GM12872 (cell line): ENCODE data around the gene CRYBG1.

Experiments used
- TF ChIP-seq, protein P1 (sequence below): IDR thresholded peaks from 3 replicates; pipeline ENCODE4 v1.5.1; 2011; ENCODE audit warnings: low read depth, mild to moderate bottlenecking, low read length, moderate library complexity; ENCODE audit not compliant: insufficient read depth

The CRYBG1 gene

DNA sequence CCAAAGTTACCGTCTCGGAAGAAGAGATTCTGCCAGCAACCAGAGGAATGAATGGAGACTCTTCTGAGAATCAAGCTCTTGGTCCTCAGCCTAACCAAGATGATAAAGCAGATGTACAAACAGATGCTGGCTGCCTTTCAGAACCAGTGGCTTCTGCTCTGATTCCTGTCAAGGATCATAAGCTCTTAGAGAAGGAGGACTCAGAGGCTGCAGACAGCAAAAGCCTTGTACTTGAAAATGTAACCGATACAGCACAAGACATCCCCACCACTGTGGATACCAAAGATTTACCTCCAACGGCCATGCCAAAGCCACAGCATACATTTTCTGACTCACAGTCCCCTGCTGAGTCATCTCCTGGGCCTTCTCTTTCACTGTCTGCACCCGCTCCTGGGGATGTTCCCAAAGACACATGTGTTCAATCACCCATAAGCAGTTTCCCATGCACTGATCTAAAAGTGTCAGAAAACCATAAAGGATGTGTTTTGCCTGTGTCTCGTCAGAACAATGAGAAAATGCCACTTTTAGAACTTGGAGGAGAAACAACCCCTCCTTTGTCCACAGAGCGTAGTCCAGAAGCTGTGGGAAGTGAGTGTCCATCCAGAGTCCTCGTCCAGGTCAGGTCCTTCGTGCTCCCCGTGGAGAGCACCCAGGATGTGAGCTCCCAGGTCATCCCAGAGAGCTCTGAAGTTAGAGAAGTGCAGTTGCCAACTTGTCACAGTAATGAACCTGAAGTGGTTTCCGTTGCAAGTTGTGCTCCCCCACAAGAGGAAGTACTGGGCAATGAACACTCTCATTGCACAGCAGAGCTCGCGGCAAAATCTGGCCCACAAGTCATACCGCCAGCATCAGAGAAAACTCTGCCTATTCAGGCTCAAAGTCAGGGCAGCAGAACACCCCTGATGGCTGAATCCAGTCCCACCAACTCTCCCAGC lies 159.2 kb downstream of the CRYBG1 start:
- TF ChIP-seq, protein P1, sequence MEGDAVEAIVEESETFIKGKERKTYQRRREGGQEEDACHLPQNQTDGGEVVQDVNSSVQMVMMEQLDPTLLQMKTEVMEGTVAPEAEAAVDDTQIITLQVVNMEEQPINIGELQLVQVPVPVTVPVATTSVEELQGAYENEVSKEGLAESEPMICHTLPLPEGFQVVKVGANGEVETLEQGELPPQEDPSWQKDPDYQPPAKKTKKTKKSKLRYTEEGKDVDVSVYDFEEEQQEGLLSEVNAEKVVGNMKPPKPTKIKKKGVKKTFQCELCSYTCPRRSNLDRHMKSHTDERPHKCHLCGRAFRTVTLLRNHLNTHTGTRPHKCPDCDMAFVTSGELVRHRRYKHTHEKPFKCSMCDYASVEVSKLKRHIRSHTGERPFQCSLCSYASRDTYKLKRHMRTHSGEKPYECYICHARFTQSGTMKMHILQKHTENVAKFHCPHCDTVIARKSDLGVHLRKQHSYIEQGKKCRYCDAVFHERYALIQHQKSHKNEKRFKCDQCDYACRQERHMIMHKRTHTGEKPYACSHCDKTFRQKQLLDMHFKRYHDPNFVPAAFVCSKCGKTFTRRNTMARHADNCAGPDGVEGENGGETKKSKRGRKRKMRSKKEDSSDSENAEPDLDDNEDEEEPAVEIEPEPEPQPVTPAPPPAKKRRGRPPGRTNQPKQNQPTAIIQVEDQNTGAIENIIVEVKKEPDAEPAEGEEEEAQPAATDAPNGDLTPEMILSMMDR, result no peak

DNA sequence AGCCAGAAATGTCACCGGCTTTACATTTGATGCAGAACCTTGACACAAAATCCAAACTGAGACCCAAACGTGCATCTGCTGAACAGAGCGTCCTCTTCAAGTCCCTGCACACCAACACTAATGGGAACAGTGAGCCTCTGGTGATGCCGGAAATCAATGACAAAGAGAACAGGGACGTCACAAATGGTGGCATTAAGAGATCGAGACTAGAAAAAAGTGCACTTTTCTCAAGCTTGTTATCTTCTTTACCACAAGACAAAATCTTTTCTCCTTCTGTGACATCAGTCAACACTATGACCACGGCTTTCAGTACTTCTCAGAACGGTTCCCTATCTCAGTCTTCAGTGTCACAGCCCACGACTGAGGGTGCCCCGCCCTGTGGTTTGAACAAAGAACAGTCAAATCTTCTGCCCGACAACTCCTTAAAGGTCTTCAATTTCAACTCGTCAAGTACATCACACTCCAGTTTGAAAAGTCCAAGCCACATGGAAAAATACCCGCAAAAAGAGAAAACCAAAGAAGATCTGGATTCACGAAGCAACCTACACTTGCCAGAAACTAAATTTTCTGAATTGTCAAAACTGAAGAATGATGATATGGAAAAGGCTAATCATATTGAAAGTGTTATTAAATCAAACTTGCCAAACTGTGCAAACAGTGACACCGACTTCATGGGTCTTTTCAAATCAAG lies 160.3 kb downstream of the CRYBG1 start:
- TF ChIP-seq, protein P1, result no peak

DNA sequence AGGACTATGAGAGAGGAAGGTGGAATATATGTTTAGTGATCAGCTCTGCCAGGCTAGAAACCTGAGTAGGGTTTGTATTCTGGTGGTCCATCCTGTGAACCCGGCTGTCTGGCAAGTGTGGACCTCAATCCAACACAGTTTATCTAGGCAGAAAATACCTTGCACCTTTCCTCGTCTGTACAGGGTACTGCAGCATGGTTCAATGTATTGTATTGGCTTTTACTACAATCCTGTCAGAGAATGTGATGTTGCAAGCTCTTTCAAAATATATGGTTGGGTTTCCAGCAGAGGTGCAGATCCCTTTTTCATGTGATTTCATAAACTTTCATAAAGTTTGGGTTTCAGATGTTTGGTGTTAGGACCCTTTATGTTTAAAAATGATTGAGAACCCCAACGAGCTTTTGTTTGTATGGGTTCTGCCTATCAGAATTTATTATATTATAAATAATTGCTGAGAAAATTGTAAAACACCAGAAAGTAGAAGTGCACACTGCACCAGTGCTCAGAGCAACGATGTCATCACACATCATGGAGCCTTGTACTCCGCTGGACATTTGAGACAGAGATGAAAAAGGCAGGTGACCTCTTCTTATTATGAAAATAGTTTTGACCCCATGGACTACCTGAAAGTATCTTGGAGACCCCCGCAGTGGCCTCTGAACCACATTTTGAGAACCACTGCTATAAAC lies 162.2 kb downstream of the CRYBG1 start:
- TF ChIP-seq, protein P1, result no peak

DNA sequence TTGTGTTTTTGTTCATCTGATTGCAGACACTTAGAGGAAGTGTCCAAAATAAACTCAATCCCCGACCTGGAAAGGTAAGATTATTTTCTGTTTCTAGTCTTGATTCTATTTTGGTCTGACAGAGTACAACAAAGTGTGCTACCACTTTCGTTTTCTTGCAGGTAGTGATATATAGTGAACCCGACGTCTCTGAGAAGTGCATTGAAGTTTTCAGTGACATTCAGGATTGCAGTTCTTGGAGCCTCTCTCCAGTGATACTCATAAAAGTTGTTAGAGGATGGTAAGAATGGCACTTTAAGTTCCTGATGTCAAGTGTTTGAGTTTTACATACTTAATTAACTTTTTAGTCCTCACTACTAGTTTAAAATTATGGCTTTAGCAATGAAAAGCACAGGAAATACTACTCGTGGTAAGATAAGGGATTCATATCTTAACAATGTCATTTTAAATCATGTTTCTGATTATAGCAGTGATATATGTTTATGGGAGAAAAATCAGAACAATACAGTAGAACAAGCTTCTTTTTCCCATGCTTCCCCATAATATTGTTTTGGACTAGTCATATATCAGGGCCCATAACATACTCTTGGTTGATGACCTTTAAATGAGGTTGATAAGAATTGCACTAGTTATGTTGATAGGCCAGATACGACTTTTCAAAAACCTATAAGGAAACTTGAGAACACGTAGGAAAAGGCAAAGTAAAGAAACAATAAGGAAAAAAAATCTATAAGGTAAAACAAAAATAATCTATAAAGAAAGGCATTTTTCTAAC lies 164.8 kb downstream of the CRYBG1 start:
- TF ChIP-seq, protein P1, result no peak

DNA sequence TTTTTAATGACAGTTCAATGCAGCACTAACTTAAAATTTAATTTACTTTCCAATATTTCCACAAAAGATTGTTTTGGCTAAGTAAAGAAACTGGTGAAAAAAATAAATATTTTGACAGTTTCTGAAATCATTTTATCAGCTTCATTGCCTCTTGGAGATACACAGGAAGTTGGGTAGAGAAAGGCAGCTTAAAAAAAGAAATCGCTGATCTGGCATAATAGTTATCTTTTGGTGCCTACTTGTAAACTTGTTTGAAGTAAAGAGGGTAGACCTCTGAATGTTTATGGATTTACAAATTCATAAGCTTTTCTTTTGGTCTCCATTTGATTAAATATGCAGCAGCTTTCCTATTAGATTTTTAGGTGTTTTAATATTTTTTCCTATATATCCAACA lies 165.4 kb downstream of the CRYBG1 start:
- TF ChIP-seq, protein P1, result no peak

DNA sequence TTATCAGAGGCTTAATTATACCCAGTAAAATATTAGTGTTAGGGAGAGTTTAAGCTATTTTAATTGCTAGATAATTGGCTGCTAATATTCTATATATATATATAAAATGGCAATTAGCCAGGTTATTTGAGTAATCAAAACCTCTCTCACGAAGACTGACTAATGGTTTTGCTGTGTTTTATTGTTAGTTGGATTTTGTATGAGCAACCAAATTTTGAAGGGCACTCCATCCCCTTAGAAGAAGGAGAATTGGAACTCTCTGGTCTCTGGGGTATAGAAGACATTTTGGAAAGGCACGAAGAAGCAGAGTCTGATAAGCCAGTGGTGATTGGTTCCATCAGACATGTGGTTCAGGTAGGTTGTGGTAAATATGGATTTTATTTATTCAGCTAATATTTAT lies 166.6 kb downstream of the CRYBG1 start:
- TF ChIP-seq, protein P1, result no peak
